IPS-NIHi11 (cell line): ENCODE data around the gene ASPG.

ENCODE experiments used
- DNase-seq: peaks from one replicate; pipeline ENCODE4 v3.0.0; 2012; ENCODE audit warnings: mixed read lengths, low spot score

The ASPG gene

DNA sequence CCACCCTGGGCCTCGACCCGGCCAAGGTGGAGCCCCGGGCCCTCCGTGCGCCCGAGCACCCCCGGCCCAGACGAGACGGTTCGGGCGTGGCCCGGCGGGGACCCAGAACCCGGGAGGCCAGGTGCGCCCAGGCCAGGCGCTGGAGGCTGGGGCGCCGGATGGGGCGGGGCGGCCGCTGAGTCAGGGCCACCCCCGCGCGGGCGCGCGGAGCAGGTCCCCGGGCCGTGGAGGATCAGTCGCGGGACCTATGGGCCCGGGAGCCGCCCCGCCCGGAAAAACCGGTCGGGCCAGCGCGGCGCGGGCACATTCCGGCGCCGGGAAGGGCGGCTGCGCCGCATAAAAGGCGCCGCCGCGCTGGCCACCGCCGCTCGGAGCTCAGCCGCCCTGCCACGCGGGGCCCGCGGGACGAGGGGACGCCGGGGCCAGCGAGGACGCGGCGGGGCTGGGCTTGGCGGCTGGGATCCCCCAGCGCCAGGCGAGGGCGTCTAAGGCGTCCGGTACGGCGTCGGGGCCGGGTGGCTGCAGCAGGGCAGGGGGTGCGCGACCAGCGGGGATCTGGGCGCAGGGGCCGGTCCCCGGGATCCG, 31.3 kb downstream of the ASPG start:
- peak; percentile 78 for DNase-seq

DNA sequence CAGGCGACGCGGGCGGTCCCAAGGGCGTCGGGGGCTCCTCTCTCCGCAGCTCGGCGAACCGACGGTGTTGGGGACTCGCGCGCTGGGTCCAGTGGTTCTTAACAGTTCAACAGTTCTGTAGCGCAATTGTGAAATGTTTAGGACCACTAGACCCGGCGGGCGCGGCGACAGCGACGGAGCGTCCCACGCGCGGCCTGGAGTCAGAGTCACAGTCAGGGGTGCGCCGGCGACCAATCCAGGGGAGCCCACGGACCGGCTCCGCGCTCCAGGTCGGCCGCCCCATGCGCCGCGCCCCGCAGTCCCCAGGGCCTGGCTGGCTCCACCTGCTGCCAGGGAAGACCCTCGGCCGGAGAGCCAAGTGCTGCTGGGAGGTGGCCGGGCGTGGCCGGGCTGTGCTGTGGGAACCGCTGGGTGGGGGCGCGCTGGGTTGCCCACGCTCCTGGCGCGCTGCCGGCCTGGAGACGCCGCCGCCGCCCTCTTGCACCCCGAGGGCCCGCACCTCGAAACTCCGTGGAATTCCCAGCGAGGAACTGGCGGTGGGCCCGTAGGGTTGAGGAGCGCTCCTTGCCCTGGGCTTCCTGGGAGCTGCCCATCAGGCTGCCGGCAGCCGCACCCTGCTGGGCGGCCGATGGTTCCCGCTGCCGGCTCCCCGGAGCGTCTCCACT, 32.0 kb downstream of the ASPG start:
- DNase-seq = no peak

DNA sequence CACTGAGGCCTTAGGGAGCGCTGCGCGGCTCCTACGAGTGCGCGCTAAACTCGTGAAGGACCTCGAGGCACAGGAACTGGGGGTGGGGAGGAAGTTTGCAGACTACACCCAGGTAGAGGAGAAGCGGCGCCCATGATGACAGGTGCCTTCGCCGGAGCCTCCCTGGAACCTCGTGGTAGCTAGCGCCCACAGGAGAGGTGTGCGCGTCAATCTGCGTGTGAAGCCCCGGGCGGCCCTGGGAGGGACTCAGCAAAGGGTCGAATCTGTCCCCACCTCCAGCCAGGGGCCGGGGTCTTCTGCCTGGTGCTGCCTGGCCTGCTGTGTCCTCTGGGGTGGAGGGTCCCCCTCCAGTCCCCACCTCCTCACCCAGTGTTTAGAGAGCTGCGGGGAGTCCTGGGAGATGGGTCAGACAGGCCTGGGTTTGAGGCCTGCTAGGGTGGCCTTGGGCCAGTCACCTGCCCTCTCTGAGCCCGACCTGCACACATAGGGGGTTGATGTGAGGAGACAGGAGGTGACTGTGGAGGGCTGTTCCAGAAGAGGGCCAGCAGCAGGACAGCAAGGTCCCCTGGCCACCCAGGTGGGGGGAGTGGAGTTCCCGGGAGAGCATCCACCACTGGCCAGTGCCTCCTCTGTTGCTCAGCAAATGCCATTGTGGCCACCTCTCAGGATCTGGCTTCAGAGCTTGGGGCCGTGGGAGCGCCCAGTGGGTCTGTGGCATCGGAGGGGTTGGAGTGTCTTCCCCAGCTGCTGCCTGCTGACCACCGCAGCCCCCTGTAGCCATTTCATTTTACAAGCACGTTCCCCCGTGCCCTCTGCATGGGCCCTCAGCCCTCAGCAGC, 32.7 kb downstream of the ASPG start:
- DNase-seq = no peak

DNA sequence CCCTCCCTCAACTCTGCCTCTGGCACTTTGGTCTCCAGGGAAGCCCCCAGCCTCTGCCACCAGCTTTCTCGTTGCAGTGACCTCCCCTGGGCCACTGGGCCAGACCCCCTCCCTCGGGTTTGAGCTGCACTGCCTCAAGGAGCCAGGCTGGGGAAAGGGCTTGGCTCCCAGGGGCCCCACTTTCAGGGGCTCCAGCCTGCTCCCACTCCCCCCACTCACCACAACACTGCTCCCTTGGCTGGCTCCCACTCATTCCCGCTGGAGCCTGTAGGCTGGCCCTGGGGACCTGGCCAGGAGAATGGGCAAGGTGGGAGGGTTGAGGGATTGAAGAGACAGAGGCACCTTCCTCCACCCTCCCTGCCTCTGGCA, 33.6 kb downstream of the ASPG start:
- no peak for DNase-seq

DNA sequence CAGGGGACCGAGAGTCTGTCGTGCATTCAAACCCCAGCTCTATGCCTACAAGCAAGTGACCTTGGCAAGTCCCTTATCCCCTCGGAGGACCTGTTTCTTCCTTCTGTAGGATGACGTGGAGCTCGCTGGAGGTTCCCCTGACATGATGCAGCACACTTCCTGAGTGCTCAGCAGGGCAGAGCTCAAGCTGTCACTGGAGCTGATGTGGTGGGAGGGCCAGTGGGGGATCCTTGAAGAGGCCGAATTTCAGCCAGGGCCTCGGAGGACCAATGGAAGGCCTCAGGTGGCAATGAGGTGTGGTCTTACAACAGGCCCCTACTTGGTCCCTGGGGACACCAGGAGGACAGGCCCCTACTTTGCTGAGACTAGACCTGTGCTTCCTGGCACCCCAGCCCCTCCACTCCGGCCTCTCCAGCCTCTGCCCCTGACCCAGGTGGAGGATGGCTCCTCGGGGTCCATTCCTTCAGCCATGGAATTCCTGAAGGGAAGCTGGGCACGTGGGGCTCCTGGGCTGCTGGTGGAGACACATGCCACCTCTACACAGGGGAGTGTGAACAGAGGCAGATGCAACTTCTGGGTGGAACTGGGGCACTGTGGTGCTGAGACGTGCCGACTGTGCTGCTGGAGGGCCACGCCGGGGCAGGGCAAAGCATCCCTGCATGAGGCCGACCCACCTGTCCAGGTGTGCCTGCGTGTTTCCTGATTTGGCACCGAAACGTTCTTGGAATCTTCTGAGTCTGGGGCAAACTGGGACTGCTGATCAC, 34.2 kb downstream of the ASPG start:
- no peak for DNase-seq

DNA sequence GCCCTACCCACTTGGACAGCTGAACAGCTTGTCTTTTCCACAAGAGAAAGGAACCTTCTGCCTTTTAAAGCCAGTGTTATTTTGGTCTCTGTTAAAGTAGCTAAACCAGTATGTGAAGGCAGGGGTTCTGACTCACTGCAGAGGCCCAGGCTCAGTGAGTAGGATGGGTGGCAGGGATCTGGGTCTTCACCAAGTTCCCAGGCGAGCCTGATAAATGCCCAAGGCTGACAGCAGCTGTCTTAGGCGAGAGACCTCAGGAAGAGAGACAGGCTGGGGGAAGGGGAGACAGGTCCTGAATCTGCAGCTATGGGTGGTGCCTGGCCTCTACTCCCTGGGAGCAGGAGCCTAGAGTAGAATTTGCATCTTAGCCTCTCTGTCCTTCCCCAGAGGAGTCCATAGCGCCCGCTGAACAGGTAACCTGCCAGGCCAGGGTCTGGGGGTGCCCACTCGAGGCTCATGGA, 34.8 kb downstream of the ASPG start:
- no peak for DNase-seq

DNA sequence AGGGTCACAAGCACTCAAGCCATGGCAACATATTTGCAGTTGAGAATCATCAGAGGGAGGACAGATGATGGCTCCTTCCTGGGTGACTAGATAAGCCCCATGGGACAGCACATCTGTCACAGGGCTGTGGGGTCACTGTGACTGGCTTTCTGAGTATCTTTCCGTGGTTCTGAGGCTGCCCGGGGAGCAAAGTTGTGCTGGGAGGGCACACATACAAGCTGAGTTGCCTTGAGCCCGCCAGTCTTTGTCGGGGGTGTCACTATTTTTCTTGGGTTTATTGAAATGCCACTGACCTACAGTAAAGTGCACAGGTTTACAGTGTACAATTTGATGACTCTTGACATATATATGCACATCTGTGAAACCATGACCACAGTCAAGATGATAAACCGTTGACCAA, 35.6 kb downstream of the ASPG start:
- no peak for DNase-seq

DNA sequence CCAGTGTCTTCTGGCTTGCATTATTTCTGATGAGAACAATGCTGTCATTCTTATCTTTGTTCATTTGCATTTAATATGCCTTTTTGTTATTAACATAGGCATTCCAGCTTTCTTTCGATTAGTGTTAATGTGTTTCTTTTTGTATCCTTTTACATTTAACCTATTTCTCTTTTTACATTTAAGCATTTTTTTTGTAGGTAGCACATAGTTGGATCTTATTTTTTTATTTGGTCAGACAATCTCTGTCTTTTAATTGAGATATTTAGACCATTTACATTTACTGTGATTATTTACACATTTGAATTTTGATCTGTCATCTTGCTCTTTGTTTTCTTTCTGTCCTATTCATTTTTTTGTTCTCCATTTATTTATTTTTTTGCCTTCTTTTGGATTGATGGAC, 38.4 kb downstream of the ASPG start:
- DNase-seq = no peak

DNA sequence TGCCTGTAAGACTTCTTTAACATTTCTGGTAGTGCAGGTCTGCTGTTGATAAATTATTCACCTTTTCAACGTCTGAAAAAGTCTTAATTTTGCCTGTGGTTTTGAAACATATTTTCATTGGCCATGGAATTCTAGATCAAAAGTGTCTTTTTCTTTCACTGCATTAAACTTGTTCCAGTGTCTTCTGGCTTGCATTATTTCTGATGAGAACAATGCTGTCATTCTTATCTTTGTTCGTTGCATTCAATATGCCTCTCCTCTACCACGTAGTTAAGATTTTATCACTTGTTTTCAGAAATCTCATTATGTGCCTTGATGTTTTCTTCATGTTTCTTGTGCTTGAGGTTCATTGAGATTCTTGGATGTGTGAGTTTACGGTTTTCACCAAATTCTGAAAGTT, 39.5 kb downstream of the ASPG start:
- DNase-seq = no peak

DNA sequence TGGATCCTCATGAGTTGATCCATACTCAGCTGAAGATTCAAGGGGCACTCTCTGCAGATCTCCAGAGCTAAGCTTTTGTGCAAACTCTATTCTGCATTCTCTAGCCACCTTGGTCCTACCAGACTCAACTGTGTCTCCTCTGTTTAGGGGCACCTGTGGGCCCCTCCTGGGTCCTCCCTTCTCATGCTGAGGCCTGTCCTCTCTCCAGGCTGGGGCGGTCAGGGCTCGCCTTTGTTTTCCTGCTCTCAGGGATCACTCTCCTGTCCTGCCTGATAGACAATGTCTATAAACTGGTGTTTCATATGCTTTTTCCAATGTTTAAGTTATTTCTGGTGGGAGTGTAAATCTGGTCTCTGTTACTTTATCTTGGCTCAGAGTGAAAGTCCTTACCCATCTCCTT, 41.3 kb downstream of the ASPG start:
- DNase-seq = no peak

DNA sequence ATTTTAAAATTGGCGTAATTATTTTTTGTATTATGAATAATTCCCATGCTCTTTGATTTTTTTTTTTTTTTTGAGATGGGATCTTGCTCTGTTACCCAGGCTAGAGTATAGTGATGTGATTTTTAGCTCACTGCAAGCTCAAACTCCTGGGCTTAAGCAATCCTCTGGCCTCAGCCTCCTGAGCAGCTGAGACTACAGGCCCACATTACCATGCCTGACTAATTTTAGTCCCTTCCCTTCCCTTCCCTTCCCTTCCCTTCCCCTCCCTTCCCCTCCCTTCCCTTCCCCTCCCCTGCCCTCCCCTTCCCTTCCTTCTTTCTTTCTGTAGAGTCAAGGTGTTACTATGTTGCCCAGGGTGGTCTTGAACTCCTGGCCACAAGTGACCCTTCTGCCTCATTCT, 43.5 kb downstream of the ASPG start:
- no peak for DNase-seq

DNA sequence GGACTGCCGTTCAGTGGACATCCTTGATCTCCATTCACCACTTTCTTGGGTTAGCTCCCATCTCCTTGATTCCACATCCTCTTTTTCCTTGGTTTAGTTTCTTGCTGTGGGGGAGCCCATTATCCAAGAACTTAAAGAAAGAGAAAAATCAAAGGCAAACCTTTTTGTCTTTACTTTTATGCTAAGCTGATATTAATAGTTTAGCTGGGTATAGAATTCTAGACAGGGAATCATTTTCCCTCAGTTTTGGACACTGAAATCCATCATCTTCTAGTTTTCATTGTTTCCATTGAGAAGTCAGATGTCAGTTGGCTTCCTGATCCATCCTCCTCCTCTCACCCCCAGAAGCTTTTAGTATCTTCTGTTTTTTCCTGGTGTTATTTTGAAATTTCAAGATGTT, 44.1 kb downstream of the ASPG start:
- DNase-seq = no peak

DNA sequence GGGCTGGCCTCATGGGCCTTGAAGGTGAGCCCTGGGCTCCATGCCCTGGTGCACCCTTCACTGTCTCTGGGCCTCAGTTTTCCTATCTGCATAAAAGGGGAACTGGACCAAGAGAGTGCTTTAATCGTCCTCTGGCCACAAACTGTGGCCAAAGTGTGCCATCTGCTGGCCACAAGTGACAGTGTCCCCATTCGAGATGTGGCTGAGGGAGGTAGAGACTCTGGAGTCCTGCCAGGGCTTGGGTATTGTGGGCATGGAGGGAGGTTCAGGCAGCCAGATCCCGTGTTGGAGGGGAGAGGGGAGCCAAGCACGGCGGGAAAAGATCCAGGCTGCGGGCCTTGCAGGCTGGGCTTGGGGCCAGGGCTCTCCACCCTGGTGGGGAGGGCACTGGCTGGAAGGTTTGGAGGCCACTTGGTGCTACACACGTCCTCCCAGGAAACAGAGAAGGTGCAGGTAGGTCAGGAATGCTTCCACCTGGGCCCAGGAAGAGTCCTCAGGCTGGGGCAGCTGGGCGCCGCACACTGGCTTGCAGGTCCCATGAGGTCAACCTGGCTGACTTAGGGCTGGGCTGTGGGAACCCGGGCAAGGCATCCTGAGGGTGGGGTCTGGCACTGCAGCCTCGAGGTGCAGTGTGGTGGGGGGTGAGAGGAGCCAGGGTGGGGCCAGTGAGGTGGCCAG, 45.6 kb downstream of the ASPG start:
- peak; percentile 77 for DNase-seq

DNA sequence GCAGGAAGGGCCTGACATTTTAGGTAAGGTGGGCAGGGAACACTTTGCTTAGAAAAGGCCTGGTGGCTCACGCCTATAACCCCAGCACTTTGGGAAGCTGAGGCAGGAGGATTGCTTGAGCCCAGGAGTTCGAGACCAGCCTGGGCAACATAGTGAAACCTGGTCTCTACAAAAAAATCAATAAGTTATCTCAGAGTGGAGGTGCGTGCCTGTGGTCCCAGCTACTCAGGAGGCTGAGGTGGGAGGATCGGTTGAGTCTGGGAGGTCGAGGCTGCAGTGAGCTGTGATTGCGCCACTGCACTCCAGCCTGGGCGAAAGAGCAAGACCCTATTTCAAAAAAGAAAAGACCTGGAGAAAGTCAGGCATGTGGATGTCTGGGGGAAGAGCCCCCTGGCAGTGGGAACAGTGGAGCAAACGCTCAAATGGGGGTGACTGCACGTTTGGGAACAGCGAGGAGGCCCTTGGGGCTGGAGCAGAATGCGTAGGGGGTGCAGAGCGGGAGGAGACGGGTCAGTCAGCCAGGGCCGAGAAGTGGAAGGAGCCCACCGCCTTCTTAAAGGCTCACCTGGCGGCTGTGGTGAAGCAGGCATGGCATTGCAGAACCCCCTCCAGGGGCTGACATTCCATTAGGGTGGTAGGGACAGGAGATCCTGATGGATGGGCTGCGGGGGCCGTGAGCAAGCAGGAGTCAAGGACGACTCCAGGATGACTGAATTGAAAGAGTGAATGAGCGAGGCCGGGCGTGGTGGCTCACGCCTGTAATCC, 46.6 kb downstream of the ASPG start:
- DNase-seq = no peak

DNA sequence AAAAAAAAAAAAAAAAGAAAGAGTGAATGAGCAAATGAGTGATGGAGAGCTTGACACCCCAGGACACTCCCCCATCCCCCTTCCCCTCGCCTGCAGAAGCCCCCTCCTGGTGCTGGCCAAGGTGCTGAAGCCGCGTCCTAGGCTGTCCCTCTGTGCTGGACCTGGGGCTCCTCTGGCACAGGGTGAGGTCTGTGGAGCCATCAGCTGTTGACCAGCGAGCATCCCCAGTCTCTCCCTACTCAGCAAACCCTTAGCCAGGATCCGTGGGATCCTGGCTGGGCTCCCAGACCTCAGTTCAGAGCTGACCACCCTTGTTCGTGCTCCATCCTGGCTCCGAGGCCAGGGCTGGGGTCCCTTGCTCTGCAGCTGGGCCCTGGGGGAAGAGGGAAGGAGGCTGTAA, 47.5 kb downstream of the ASPG start:
- DNase-seq = peak; percentile 82

DNA sequence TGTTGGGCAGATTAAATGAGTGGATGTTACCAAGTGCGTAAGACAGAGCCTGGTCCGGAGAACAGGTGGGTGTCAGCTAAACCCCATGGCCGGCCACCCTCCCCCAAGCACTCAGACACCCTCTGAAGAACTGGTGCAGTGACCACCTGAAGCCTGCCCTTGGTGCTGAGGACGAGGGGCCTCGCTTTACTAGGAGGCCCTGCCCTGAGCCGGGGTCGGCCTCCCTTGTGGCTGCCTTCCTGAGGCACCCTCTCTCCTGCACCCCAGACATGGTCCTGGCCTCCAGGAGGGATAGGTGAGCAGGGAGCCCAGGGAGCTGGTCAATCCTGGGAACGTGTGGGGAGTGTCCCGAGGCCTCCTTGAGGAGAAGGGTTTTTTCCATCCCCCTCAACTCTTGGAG, 48.0 kb downstream of the ASPG start:
- no peak for DNase-seq

DNA sequence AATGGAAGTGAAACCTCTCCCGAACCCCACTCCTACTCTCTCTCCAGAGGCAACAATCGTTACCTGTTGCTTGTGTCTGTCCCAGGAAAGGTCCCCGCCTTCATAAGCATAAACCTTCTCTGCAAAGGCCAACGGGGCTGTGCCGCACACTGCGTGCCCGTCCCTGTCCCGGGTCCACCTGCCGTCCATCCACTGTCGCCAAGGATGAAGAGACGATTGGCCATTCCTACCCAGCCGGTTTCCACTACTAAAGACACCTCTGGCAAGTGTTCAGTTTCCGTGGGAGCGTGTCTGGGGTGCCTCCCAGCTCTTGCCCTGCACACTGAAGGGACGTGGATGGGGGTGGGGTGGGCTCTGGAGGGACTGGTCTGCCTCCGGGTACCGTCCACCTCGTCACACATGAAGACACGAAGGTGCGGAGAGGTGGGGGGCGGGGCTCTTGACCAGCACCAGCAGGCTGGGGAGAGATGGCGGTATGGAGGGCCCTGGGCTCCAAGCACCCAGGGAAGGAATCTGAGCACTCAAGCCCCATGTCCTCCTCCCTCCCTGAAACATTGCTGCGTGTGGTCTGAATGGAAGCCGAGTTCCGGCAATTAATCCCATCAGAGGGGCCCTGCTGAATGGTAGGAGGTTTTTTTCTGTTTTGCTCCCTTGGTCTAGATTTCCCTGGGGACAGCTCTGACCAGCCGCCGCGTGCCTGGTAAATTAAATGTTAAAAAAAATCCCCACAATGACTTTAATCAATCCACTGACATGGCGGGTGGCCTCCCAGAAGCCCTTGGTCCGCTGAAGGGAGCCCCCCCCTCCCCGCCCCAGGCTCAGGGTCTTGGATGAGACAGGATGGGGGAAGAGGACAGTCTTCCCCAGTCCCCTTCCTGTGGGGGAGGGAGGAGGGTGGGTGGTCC, 48.8 kb downstream of the ASPG start:
- DNase-seq = no peak

DNA sequence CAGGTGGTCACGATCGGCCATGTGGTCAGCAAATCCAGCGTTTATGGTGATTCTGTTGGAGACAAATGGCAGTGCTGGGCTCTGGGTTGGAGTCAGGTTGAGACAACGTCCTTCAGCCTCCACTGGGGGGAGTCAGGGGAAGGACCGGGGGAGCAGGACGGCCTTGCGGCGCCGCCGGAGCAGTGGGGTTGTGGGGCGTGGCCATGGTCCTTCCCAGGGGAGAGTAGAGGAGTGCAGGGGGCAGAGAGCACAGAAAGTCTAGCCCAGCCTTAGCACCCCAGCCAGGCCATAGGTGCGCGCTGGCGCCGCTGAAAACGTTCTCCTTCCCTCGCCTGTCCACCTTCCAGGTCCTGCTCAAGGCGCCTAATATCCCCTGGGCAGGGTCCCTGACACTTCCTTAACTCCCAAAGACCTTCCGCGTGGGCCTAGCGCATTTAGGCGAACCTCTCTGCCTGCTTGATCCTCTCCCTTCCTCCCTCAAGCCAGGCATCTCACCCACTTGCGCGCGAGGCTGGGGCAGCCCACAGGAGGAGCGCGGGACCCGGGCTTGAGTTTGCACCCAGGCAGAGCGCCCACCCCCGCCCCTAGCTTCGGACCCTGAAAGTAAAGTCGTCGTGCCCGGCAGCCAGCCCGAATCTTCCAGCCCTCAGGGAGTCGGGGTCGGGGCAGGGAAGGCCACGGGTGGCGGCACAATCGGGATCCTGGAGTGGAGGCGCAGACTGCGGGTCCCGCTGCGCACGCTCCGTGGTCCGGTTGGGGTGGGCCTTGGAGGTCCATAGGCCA, 49.8 kb downstream of the ASPG start:
- DNase-seq = peak; percentile 81

DNA sequence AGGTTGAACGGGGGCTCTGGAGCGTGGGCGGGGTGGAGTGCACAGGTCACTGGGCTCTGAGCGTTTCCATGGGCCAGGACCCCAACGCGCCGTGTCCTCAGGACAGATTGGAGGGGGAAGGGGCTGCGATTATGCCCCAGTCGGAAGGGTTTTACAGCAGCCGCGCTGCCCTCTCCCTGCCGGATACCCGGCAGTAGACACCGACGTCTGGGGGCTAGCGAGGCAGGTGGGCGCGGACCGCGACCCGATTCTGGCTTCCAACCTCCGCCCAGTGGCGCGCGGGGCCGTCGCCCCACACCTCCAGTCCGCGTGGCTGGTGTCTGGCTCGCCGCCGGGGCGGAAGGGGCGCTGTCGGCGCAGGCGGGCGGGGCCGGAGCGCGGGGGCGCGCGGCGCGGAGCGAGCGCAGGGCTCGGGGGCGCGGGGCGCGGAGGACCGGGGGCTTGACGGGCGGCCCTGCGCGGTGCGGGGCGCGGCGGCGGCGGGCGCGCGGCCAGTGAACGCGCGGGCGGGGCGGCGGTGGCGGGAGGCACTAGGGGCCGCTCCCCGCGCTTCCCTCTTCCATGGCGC, 50.5 kb downstream of the ASPG start:
- no peak for DNase-seq
